Erythroblast (primary cell): ENCODE measurements around the gene FUZ.

ENCODE experiments used
- GATA1 ChIP-seq: IDR thresholded peaks from 2 replicates; pipeline ENCODE4 v1.6.1; 2011; ENCODE audit warnings: low read depth, mild to moderate bottlenecking, control low read depth, low read length, moderate library complexity
- POLR2A ChIP-seq: IDR thresholded peaks from 2 replicates; pipeline ENCODE4 v1.6.1; 2011; ENCODE audit warnings: mild to moderate bottlenecking, low read length

DNA sequence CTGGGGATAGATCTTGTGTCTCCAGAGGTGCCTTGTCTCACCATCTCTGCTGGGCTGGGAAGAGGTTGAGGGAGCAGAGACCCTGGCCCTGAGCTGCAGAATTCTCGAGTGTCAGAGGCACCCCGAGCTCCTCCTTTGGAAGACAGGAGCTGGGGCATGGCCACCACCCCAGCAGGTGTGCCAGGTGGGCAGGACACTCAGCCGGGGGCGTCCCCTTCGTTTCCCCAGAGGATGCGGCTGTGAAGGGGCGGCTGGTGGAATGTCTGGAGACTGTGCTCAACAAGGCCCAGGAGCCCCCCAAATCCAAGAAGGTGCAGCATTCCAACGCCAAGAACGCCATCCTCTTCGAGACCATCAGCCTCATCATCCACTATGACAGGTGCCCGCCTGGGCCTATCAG is 14.5 kb downstream of the FUZ start:
- no peak for TF ChIP-seq POLR2A
- TF ChIP-seq GATA1, result no peak
